HUDEP-2 (cell line): ENCODE data around the gene ELF2.
"Not testable (repeated sequence)": the region's sequence is repeated elsewhere in the genome, so short reads cannot be mapped to it uniquely, and the experiment has no call there.

Experiments
- DNase-seq, 76 experiments: peaks; one replicate each; lab custom pipeline; 2025; ENCODE audit not compliant: unreplicated experiment in 76 of 76; lab: John Stamatoyannopoulos, UW

Gene ELF2

GRCh38 chr4:139188648-139189416 is 11.8 kb upstream of the ELF2 start:
- DNase-seq = peak in 70 of 76 experiments; percentile 5 to 80 (median 39)

DNA sequence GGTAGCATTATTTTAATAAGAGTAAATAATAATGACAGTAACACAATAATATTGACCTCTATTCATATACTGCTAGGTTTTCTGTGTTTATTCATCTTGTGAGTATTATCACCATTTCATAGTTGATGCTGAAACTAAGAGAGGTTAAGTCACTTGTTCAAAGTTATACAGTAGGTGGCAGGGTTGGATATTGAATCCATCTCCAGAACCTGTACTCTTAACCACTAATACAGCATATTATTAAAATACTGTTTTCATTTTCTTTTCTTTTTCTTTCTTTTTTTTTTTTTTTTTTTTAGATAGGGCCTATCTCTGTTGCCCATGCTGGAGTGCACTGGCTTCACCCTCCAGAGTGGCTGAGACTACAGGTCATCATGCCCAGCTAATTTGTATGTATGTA is 7.1 kb upstream of the ELF2 start:
- peak in 6 of 76 experiments; percentile 1 to 26 (median 12) for DNase-seq

DNA sequence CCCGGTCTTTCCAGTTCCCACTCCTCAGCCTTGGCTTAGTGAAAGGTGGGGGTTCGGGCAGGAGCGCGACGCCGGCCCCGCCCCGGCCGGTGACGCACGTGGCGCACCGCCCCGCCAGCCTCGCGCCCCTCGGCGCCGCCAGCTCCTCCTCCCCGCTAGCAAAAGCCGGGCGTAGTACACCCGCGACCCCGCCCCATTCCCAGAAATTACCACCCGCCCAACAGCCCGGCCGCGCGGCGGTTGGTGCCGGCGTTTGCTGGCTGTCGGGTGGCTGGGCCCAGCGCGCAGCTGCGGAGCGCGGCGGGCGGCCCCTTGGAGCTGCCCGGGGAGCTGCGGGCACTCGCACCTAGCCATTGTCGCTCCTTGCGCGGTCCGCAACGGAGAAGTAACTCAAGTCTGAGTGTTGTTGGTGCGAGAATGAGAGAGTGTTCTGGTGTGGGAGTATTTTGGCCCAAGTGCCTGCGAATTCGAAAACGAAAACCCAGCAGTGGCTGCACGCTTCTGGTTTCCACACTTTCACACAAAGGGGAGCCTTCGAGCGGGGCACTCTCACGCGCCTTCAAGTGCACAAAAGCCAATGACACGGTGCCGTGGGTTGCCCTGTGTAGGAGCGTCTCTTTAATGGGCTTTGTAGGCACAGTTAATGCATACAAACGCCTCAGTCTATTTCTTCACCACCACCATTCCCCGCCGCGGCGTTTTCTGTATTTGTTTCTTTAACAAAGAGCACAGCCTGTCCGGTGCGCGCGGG is 1.0 kb upstream of the ELF2 start:
- DNase-seq = peak; percentile 6 to 96 (median 89)

DNA sequence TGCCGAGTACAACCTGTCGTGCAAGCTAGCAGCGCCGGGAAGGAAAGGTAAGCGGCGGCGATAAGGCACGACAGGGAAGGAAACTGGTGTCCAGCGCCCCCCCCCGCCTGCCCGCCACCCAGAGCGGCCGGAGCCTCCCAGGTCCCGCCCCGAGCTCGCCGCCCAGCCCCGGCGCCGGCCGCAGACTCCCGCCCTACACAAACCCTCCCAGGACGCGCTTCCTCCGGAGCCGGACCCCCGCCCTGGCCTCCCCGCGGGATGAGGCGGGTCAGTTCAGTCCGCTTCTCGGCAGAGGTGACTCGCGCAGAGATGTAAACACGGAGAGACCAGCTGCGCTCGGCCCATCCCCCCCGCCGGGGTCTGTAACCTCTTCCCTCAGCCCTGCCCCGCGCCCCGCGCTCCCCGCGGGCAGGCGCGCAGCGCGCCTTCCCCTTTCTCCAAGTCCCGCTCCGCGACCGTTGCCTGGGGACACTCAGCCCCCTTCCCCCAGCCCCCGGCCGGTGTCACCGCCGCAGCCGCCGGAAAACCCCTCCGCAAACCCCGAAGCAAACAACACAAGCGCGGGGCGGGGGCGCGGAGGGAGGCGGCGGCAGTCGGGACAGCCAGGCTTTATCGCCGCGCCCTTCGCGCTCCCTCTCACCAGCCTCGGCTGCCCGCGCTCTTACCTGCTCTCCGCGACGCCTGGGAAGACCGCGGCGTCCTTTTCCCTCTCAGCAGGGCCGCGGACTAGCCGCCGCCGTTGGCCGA is 543 bp downstream of the ELF2 start:
- peak in 72 of 76 experiments; percentile 15 to 79 (median 59) for DNase-seq

DNA sequence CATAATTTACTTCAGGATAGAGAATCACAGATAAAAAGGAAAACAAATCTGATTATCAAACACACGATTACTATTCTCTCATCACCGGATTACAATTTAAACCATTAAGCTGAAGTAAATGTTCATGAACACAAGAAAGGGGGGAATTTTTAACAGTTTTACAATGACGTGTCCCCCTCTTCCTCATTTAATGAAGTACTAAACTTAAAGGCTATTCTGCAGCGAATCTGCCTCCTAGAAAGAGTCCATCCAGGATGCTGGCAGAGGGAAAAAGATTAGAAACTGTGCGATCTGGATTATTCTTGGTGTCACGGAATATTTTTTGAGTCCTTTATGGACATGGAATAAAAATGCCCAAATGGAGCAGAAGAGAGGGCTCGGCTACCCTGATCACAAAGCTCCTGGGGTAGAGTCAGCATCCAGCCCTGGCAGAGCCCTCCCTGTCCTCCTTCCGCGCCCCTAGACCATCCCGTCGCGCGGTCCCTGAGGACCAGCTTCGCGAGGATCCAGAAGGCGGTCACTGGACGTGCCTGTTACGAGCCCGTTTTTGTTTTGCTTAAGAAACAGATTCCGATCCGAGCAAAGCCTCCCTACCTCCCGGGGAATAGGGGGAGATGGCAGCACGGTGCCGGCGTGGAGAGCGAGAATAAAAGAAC is 1.2 kb downstream of the ELF2 start:
- DNase-seq = peak in 3 of 76 experiments; percentile 23 to 63 (median 38)

DNA sequence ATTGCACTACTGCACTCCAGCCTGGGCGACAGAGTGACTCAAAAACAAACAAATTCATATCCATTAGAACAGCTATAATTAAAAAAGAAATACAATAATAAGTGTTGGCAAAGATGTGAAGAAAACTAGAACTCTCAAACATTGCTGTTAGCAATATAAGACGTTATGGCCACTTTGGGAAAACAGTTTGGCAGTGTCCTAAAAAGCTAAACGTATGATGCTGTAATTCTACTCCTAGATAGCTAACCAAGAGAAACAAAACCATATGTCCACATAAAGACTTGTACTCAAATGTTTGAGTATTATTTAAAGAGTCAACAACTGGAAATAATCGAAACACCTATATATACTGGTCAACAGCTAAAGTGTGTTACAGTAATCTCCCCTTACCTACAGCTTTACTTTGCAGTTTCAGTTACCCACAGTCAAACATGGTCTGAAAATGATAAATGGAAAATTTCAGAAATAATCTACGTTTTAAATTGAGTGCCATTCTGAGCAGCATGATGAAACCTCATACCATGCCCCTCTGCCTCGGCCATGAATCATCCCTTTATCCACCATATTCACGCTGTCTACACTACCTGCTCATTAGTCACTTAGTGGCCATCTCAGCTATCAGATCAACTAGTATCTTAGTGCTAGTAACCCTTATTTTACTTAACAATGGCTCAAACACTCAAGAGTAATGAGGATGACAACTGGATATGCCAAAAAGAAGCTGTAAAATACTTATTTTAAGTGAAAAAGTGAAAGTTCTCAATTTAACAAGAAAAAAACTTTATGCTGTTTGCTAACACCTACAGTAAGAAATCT is 4.9 kb downstream of the ELF2 start:
- peak in 33 of 76 experiments; percentile 3 to 69 (median 25) for DNase-seq

- no peak for DNase-seq
Observed at GRCh38 chr4:139170932-139171331, 6.1 kb downstream of the ELF2 start.

DNA sequence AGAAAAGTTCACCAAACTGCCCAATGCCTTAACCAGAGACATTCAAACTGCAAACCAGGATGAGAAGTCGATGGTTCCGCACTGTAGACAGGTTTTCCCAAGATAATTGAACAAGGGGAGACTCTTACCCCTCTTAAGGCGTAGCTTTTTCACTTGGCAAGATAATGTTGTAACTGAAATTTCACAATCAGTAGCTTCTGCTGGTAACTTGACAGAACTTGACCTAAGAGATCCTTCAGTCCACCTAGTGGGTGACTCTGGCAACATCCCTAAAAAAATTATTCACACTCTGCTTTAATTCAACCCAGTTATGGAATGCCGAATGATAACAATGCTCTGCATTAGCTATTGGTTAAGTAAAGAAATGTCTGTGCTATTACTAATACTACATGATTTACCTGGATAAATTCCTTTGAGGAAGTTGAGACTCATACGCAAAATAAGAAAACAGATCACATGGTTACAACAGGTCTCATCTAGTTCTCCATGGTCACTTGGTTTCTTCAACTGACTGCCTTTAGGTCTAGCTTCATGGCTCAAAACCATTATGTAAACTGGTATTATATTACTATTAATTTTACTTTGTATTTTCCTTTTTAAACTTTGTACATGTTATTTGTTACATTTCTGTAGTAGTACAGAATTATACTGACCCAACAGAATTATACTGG is 9.1 kb downstream of the ELF2 start:
- DNase-seq = peak in 29 of 76 experiments; percentile 3 to 66 (median 25)

GRCh38 chr4:139164731-139165130 is 12.3 kb downstream of the ELF2 start:
- no peak for DNase-seq

- DNase-seq = peak in 1 of 76 experiments; percentile 6
Observed at GRCh38 chr4:139163806-139164206, 13.2 kb downstream of the ELF2 start.

- not testable (repeated sequence) for DNase-seq
Observed at GRCh38 chr4:139157977-139158376, 19.0 kb downstream of the ELF2 start.

DNA sequence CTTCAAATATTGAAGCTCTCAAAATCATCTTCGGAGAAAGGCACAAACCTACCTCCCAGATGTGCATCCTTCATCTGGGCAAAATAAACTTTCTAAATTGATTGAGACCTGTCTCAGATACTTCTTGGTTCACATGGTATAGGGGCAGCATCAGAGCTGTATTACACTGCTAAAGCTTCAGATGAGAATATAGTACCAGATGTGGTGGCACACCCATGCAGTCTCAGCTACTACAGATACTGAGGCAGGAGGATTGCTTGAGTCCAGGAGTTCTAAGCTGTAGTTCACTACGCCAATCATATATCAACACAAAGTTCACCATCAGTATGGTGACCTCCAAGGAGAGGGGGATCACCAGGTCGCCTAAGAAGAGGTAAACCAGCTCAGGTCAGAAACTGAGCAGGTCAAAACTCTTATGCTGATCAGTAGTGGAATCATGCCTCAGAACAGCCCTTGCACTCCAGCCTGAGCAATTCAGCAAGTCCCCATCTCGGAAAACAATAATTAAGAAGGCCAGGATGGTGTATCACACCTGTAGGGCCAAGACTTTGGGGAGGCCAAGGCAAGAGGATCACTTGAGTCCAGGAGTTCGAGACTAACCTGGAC is 22.0 kb downstream of the ELF2 start:
- DNase-seq = no peak

GRCh38 chr4:139154538-139154937 is 22.5 kb downstream of the ELF2 start:
- no peak for DNase-seq

- no peak for DNase-seq
Observed at GRCh38 chr4:139154134-139154421, 22.9 kb downstream of the ELF2 start.

DNA sequence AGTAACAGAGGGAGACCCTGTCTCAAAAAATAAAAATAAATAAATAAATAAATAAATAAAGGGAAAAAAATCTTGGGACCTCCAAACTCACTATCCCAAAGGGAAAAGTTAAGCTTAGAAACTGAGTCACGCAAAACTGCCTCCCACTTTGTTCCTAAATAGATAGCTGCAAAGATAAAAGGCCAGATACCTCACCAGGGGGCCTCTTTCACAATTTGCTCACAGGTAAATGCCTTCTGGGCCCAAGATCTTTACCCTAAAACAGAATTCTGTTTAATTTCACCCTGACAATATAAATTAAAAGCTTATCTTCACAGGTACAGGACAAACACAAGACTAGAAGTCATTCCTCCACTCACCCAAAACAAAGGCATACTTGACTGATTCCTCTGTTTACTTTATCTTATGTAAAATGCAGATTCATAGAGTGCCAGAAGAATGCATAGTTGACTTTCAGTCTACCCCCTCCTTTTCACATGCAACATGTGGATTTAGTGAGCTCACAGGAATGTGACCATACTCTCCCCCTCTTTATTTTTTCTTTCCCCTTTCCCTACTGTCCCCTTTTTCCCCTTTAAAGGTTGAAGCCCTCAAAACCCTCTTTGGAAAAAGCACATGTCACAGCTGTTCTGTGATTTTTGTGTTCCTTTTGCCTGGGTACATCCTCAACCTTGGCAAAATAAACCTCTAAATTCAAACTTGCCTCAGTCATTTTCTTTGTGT is 23.4 kb downstream of the ELF2 start:
- no peak for DNase-seq

DNA sequence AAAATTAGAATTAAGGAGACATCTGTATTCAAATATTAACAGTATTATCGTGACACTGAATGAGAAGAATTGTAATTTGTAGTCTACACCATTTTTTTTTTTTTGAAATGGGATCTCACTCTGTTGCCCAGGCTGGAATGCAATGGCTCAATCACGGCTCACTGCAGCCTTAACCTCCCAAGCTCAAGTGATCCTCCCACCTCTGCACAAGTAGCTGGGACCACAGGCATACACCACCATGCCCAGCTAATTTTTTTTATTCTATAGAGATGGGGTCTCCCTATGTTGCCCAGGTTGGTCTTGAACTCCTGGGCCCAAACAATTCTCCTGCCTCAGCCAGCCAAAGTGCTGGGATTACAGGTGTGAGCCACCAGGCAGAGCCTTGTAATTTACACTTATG is 24.8 kb downstream of the ELF2 start:
- DNase-seq = no peak

DNA sequence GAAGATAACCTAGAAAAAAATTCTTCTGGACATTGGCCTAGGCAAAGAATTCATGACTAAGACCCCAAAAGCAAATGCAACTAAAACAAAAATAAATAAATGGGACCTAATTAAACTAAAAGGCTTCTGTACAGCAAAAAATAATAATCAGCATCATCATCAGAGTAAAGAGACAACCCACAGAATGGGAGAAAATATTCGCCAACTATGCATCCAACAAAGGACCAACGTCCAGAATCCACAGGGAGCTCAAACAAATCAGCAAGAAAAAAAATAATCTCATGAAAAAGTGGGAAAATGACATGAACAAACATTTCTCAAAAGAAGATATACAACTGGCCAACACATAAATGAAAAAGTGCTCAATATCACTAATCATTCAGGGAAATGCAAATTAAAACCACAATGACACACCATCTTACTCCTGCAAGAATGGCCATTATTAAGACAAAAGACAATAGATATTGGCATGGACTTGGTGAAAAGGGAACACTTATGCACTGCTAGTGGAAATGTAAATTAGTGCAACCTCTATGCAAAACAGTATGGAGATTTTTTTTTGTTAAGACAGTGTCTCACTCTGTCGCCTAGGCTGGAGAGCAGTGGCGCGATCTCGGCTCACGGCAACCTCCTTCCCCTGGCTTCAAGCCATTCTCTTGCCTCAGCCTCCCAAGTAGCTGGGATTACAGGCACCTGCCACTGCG is 29.9 kb downstream of the ELF2 start:
- no peak for DNase-seq

DNA sequence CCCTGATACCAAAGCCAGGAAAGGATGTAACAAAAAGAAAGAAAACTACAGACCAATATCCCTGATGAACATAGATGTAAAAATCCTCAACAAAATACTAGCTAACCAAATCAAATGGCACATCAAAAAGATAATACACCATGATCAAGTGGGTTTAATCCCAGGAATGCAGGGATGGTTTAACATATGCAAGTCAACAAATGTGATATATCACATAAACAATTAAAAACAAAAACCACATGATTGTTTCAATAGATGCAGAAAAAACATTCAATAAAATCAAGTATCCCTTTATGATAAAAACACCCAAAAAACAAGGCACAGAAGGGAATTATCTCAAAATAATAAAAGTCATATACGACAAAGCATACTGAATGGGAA is 31.5 kb downstream of the ELF2 start:
- DNase-seq = no peak
